GM19099 (cell line): Measurements from ENCODE around the gene ZNF584.

Source experiments
- POLR2A ChIP-seq: IDR thresholded peaks from 3 replicates; pipeline ENCODE4 v1.6.1; 2011; ENCODE audit warnings: low read depth; ENCODE audit not compliant: insufficient read length; ENCODE audit errors: extremely low read depth

Gene ZNF584

DNA sequence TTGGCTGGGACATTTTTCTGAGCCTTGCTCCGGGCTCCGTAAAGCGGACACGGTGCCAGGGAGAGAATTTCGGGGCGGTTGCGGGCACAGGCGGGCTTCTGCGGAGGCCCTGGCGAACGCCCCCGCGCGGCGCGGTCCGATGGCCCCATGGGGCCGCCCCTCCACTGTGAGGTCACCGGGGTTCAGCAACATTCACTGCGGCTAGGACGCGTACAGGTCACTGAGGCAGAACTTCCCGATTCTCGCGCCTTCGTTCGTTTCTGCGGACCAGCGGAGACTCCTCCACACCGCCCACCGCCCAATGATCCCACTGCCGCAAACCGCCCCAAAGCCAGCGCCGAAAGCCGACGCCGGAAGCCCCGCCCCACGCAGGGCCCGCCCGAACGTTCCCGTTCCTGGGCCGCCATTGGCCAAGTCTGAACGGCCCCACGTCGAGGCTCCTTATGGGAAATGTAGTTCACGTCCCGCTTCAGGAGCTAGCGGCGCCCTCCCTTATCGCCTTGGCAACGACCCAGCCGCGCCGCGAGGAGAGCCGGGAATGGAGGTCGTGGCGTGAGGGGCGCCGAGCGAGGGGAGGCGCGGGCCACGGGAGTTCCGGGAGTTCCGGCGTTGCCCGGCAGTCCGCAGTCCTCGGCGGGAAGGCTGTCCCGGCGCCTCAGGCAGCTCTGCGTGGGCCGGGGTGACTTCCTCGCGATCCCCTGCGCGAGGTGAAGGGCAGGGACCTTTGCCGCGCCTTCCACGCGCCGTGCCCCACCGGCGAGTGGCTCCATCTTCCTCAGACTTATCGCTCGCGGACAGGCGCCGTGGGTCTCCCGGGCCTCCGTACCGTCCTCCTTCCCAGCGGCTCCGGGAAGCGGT, at the start of gene ZNF584:
Gene ZNF584 (plus strand): TSS at position 498 of the 858 bp plus-strand sequence. CDS start 499 bp downstream, outside the sequence.
- TF ChIP-seq POLR2A = peak; percentile 85

DNA sequence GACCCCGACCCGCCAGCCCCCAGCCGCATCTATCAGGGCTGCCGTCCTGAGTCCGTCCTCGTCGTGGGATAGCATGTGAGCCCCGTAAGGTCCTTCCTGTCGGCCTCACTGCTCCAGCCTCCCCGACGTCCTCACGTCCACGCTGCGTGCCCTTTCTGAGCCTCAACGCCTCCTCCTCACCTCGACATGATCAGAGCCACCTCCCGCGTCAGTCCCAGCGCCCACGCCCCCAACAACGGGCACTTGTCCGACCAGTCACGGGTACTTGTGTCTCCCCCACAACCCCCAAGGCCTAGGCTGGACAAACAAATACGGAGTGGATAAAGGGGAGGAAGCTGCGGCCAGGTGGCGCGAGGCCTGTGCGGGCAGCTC, 46.6 kb upstream of the ZNF584 start:
- TF ChIP-seq POLR2A = no peak

- TF ChIP-seq POLR2A = peak; percentile 73
These were observed 46.0 kb upstream of the ZNF584 start, which contains the start of gene ZNF497 for GRCh38 chr19:58362272-58362994. ZNF497 (minus strand) TSS chr19:58362751; CDS start chr19:58357635, 5,116 bp downstream.

- TF ChIP-seq POLR2A = no peak
These were observed 44.3 kb upstream of the ZNF584 start for GRCh38 chr19:58364146-58364545.

DNA sequence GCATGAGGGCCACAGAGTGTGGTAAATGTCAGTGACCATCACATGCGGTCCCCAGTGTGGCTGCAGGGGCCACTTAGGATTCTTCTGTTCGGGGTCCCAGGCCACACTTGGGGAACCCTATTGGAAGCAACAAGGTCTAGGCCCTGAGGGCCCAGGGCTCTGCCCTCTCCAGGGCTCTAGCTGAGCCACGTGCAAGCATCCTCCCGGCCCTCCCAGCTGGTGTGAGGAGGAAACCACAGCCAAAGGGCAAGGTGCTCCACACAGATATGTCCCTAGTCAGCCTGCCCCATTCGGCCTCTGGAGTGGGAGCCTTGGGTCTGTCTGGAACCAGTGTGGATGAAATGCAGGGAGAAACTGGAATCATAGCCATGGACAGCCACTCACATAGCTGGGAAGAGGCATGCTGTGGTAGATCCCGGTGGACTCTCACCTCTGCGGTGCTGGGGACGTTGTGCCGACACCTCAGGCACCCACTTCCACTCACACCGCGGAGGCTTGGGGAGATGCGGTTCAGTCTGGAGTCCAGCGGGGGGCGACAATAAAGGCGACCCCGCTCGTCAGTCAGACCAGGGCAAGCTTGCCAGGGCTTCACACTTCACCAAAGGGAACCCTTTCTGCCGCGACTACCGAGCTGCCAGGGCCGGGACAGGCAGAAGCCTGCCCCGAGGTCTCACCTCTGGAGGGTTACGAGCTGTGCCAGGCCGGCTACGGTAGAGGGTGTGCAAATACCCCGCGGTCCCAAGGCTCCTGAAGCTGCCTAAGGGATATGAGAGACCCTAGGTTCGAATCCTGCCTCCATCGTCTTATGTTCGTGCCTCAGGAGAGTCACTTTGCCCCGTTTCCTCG, 41.6 kb upstream of the ZNF584 start:
- no peak for TF ChIP-seq POLR2A

DNA sequence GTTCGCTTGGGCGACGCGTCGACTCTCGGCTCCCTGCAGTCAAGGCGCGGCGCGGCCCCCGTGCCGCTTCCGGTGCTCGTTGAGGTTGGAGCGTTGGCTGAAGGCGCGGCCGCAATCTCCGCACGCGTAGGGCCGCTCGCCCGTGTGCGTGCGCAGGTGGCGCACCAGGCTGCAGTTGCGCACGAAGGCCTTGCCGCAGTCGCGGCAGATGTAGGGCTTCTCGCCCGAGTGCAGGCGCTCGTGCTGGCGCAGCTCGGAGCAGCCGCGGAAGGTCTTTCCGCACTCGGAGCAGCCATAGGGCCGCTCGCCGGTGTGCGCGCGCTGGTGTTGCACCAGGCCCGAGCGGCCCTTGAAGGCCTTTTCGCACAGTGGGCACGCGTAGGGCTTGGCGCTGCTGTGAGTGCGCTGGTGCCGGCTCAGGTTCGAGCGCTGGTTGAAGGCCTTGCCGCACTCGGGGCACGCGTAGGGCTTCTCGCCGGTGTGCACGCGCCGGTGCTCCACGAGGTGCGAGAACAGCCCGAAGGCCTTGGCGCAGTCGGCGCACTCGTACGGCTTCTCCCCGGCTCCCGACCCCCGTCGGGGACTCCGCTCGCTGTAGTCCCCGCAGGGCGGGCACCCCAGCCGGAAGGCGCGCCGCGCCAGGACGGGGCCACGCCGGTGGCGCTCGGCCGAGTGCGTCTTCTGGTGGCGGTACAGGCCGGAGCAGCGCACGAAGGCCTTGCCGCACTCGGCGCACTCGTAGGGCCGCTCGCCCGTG, 40.6 kb upstream of the ZNF584 start:
- no peak for TF ChIP-seq POLR2A

DNA sequence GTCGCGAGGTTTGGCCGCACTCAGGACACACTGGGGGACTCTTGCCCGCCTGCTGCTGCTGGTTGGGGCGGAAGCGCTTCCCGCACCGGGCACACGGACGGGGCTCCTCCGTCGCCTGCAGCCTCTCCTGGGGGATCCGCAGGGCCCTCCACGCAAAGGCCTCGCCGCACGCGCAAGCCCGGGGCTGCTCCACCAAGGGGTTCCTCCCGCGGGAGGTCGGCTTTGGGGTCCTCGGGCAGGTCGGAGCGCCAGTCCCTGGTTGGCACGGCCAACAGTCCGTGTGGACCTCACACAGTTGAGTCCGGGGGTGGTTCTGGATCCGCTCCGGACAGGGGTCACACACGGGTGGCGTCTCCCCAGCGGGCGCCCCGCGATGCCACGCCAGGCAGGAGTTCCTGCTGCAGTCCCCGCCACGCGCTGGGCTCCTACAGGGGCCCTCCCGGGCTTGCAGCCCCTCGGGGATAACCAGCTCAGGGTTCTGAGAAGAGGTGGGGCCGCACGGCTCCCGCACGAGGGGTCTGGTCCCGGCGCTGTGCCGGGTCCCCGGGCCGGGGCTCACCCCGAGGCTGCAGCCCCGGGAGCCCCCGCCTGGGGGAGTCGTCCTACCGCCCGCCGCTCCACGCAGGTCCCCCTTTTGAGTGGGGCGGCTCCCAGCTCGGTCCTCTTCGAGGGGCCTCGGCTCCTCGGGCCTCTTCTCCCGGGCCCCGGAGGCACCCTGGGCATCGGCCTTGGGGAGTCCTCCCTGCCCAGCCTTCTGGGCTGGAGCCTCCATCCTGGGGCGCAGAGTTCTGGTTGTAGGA, 39.7 kb upstream of the ZNF584 start:
- no peak for TF ChIP-seq POLR2A

DNA sequence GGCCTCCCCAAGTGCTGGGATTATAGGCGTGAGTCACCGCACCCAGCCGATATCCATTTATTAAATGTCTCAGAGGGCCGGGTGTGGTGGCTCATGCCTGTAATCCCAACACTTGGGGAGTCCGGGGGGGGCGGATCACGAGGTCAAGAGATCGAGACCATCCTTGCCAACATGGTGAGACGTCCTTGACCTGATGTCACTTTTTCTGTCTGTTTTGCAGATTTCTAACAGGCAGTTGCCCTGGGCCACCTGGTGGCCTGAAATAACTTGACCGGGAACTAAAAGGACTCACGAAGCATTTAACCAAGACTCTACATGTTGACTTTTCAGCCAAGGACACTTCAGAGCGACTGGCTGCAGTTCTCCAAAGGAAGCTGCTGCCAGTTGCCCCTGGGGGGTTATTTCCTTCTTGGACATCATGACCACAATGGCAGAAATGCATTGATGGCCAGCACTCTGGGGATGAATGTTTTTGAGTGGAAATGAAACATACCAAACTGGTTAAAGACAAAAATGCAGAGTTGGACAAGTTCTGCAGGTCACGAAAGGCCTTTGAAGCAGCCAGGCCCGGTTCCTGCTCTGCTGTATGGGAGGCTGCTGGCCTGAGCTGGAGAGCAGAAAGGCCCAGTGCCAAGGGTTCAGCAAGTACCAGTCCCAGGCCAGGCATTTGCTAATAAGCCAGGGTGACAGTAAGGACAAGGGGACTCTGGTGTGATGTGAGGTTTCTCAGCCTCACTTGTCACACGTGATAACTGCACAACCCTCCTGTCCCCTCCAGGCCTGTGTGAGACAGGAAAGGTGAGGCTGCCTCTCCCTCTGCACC, 35.9 kb upstream of the ZNF584 start:
- no peak for TF ChIP-seq POLR2A

- no peak for TF ChIP-seq POLR2A
These were observed 34.2 kb upstream of the ZNF584 start for GRCh38 chr19:58374200-58374599.

- no peak for TF ChIP-seq POLR2A
These were observed 29.2 kb upstream of the ZNF584 start for GRCh38 chr19:58379246-58379645.

GRCh38 chr19:58380037-58380661, 28.3 kb upstream of the ZNF584 start:
- TF ChIP-seq POLR2A = no peak

DNA sequence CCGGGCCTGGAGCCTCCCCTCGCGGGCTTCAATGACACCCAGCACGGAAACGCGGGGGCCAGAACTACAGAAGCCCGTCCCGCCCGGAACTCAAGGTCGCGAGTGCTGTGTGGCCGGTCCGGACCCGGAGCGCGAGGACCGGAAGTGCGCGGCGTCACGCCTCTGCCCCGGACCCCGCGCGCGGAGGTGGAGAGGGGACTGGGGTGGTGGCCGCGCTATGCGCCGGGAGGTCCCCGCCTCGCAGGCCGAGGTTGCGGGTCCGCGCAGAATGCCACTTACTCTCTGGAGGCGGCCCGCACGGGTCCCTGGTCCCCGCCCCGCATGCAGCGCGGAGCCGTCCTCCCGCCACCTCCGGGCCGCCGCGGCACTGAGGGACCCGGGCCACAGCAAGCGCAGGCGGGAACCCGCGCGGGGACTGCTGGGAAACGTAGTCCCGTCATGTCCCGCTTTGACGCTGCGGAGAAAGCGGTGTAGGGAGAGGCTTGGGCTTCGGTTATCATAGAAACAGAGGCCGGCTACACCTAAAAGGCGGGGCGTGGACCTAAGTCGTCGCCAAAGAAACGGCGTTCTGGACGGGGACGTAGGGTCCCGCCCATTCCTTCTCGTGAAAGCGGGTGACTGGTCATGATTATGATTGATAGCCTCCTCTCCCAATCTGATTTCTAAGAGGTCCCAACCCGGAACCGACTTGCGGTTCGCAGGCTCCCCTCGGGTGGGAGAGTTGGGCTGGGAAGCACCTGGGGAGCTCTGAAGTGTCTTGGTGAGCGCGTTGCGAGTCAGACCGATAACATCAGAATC, 27.6 kb upstream of the ZNF584 start, which contains the start of gene ZNF837:
Gene ZNF837 (minus strand): TSS at position 369 of the 798 bp plus-strand sequence. CDS start 11,698 bp downstream, outside the sequence.
- TF ChIP-seq POLR2A = peak; percentile 88
